Measurements from ENCODE around the gene NOL4L.
"Not testable (repeated sequence)": the region's sequence is repeated elsewhere in the genome, so short reads cannot be mapped to it uniquely, and the experiment has no call there.

NOL4L gene

DNA sequence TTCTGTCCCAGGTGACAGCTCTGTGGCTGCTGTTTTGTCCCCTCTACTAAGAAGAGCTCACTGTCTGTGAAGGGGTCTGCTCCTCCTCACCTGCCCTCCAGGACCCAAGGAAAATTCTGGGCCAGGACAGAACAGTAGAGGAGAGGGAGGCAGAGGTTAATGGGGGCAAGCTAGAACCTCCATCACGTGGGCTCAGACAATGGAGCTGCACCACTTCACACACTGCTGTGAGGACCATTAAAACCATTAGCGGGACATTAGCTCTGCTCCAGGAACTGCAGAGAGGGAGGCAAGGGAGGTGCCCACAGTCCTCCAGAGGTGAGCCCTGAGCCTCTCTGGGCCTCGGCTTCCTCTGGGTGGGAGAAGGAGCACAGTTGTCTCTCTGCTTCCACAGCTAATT lies 78.4 kb downstream of the NOL4L start:
- no peak for DNase-seq

DNA sequence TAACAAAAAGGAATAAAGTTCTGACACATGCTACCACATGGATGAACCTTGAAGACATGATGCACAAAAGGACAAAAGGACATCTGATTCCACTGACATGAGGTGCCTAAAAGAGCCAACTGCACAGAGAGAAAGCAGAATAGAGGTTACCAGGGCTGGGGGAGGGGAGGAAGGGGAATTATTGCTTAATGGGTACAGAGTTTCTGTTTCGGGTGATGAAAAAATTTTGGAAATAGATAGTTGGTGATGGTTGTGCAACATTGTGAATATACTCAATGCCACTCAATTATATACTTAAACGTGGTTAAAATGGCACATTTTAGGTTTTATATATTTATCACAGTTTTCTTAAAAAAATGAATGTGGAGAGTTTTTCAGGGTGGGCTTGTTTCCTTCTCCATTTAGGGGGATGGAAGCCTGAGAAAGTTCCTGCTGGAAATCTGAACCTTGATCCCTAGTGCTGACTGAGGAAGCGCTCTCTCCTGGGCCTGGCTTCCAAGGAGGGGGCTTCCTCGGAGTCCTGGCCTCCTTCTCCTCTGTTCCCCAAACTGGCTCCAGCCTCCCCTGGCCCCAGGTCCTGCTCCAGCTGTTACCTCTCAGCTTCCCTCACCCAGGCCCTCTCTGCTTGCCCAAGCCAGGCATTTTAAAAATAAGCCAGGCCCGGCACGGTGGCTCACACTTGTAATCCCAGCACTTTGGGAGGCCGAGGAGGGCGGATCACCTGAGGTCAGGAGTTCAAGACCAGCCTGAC lies 79.2 kb downstream of the NOL4L start:
- DNase-seq = no peak

- no peak for DNase-seq
These were observed 83.4 kb downstream of the NOL4L start for GRCh38 chr20:32501709-32502108.

DNA sequence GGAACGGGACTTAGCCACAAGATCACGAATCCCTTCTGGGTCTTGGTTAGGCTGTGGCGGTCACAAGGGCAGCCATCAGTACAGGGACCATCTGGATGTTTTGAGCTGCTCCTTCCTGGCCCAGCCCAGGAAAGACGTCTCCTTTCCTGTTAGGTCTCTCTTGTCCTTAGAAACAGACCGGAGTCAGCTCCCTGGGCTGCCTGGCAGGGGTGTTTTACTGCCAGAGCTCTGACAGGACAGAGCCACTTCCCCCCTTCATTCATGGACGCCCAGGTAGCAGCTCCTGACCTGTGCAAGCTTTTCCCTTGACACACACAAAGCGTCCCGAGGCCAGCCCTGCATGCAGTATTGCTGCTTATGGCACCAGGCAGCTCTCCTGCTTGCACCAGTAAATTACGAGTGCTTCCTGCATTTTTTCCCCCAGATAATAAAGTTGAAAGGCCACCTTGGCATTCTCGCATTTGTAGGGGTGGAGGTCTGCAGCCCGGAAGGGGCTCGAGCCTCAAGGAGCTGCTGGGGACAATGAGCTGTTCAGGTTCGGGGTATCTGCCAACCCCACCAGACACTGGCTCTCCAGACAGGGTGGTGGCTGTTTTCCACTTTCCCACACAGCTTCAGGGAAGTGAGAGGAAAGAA lies 87.4 kb downstream of the NOL4L start:
- no peak for DNase-seq

GRCh38 chr20:32496811-32497533 lies 88.2 kb downstream of the NOL4L start:
- no peak for DNase-seq

GRCh38 chr20:32495949-32496348 lies 89.2 kb downstream of the NOL4L start:
- no peak for DNase-seq

DNA sequence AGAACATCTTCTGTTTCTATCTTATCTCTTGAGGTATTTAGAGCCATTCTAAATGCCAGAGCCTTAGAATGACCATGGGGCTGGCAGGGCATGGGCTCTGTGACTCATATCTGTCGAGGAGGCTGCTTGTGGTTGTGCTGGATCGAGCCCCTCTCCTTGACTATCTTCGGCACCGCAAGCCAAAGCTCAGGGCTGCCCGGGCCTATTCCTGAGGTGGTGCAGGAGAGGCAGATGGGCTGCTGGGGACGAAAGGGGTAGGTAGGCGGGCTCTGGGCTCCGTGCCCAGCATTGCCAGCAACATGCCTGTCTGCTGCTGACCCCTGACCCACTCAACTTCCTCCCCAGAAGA lies 89.9 kb downstream of the NOL4L start:
- no peak for DNase-seq

DNA sequence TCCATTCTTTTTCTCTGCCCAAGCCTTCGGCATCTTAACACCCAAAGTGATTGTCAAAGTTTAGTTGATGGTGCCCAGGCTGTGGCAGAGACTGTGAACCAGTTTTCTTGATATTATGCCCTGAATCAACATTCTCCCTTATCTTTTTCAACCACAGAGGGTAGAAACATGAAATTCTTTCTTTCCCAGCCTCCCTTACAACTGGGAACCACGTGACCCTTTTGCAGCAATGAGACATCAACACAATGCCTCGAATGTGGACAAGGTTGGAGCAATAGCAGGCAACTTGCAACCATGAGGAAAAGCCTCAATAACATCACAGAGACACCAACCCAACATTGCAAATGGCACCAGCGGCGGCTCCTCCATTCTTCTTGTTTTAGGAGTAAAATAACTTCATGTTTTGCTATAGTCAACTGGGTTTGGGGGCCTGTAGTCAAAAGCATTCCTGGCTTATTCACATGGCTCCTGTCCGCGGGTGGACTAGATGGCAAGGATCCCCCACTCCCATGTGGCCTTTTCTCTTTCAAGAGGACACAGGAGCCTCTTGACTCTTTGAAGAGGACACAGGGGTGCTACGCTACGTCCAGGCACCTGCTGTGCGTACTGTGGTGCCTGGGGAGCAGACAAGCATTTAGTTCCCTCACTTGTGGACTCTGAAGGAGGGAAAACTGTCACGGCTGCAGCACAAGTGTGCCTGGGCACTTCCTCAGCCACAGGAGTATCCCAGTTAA lies 90.5 kb downstream of the NOL4L start:
- no peak for DNase-seq

DNA sequence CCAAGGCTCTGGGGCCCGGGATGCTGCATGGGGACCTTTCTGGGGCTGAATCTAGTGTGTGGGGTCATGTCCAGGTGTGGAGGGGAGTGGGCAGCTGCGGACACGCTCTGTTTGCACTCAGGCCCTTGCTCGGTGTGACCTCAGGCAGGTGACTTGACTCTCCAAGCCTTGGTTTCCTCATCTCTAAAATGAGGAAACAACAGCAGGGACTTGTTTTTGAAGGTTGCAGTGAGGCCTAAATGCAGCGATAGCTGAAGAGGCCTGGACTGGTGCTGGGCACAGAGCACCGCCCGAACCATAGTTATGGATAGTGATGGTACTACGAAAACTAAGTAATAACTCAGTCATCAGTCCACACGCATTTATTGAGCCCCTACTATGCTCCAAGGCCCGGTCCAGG lies 91.8 kb downstream of the NOL4L start:
- DNase-seq = no peak

DNA sequence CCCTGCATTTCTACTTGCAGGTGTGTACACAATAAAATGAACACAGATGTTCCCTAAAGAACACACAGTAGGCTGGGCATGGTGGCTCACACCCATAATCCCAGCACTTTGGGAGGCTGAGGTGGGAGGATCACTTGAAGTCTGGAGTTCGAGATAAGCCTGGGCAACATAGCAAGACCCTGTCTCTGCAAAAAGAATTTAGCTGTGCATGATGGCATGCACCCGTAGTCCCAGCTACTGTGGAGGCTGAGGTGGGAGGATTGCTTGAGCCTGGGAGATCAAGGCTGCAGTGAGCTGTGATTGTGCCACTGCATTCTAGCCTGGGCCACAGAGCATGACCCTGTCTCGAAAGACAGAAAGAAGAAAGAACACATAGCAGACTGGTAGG lies 93.4 kb downstream of the NOL4L start:
- DNase-seq = not testable (repeated sequence)

DNA sequence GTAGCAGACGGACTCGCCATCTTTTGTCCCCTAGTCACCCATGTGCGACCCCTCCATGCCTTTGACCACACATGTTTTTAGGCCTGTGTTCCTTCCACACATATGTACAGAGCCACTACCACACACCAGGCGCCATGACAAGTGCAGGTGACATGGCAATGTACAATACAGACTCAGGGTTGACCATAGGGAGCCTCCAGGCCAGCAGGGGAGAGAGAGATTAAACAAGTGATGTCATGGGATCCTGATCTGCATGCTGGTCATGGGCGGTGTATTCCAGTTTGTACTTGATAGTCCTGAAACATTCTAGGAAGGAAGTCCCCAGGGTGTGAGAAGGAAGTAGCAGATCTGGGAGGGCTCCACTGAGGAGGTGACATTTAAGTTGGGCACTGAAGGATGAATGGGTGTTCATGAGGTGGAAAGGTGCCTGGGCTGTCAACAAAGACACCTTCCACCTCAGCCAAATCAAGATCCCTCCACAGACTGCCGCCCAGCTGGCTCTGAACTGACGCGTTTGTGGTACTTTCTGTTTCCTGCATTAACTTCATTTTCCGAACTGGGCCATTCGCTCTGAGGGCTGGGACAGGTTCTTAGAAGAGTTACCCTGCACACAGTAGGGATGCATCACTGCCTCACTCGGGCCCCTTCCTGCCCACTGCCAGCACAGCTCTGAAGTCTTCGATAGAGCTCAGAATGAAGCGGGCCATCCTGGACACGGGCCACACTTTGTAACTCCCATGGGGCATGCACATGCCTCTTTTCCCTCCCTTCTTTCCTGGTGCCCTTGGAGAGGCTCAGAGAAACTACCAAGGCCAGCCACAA lies 94.0 kb downstream of the NOL4L start:
- DNase-seq = no peak

GRCh38 chr20:32488066-32488838 lies 96.9 kb downstream of the NOL4L start:
- no peak for DNase-seq

GRCh38 chr20:32487381-32487780 lies 97.8 kb downstream of the NOL4L start:
- DNase-seq = no peak

- DNase-seq = no peak
These were observed 99.2 kb downstream of the NOL4L start for GRCh38 chr20:32485770-32486478.

DNA sequence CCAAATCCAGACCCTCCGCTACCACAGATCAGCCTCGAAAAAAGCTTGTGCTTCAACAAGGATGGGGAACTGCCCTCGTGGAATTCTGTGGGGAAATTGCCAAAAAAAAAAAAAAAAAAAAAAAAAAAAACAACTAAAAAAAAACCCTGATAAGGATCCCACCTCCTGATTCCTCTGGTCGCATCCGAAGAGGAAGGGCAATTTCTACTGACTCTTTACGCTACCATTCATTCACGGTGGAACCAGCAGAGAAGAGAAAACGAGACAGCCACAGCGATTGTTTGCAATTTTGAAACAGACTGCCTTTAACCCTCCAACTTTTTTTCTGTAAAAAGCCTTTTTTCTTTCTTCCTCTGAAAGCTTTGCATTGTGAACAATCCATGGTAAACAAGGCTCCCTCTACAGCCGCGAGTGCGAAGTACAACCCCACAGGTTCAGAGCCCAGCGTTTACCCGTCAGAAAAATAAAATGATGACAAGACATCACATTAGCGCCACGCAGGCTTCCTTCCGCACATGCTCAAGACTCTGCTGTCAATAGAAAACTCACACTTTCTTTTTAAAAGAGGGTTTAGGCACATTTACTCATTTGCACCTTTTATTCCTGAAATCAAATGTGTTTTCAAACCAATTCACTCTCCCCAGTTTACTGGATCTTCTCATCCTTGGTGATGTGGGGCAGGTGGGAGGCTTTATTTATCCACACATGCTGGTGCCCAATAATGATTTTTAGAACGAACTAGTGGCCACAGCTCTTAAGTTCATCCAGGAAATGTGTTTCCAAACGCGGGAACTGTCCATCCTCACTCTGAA lies 100.0 kb downstream of the NOL4L start:
- peak; percentile 36 for DNase-seq

DNA sequence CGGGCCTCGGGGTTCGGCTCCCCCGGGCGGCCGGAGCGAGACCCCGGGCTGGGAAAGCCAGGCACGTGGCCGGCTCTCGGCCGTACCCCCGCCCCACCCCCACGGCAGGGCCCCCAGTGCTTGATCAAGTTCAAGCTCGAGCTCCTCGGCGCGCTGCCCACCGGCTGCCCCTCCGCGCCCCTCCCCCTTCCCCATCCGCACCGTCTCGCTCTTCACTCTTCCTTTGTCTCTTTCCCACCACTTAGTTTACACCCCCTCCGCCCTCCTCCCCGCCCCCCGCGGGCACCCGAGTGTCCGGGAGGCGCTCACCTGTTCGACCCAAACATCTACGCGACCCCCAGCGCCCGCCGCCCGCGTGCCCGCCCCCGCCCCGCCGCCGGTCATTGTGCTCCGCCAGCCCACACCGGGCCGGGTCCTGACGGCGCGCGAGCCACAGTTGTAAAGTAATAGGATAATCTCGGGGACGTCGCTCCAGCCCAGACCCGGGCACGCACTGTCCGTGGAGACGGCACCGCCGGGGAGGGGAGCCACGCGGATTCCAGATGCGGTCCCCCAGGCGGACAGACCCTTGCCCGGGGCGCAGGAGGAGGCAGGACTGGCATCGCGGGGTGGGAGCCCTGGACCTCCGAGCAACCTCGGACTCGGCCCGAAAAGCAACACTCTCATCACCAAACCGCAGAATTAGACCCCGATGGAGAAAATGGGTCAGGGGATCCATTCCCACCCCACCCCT lies 100.7 kb downstream of the NOL4L start:
- DNase-seq = no peak

- DNase-seq = peak; percentile 37
These were observed 101.5 kb downstream of the NOL4L start for GRCh38 chr20:32483351-32484224.

Measured in amniotic stem cell (primary cell).